ENCODE measurements around the gene SNAI1.

Gene SNAI1

GRCh38 chr20:50038169-50038568, 55.4 kb downstream of the SNAI1 start:
- DNase-seq = no peak

Data from activated T-cell treated with anti-CD3 and anti-CD28 coated beads, Interleukin-2, amount 50 U/mL, for 1 hour (primary cell).